ENCODE measurements around the gene CXorf49. TPM values are rescaled to one million over a fixed set of nuclear protein-coding genes. Genes with fewer than 3 reads are reported as not detected.
"Not testable (repeated sequence)": the region's sequence is repeated elsewhere in the genome, so short reads cannot be mapped to it uniquely, and the experiment has no call there.

Gene CXorf49
- total RNA-seq, 1 donor from 2014 or later, result not detected

DNA sequence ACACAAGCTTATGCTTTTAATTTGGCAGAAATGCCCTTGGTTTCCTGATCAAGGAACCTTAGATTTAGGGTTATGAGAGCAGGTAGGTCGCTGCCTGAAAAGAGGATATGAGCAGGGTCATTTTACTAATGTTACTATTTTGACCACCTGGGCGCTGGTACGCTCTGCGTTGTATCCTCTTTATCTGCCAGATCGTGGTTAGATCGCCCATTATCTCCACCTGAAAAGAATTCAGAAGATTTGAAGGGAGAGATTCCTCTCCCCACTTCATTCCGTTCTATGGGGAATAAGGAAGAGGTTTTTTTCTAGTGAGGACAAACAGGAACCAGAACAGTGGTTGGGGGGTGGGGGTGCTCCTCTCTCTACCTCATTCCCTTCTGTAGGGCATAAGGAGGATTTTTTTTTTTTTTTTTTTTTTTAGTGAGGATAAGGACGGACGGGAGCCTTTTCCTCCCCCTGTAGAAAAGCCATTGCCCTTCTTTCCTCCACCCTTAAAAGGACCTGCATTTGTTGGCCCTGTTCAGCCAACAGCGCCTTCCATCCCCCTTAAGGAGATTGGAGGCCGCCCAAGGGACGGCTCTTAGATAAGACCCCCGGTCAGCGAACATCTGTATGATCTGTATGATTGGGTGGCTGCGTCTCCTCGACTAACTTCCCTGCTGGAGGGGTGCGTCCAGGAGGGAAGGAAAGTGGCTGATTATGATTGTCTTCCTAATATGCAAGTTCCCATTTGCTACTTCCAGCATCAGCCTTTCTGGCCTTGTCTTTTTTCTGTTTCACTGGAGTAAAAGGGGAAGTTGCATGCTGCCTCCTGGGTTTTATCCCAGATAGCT, 20.4 kb downstream of the CXorf49 start:
- H3K4me3 ChIP-seq; H3K27ac ChIP-seq; DNase-seq; H3K9me3 ChIP-seq; H3K36me3 ChIP-seq; intact Hi-C loops (cut with DNase I); H3K27me3 ChIP-seq; H3K4me1 ChIP-seq: not testable (repeated sequence)
- ATAC-seq, result peak; percentile 46

- H3K36me3 ChIP-seq; H3K27ac ChIP-seq; DNase-seq; H3K9me3 ChIP-seq; H3K4me3 ChIP-seq; H3K4me1 ChIP-seq; H3K27me3 ChIP-seq; intact Hi-C loops (cut with DNase I): not testable (repeated sequence)
- ATAC-seq, result peak; percentile 86
These were observed 21.2 kb downstream of the CXorf49 start for GRCh38 chrX:71696641-71697465.

DNA sequence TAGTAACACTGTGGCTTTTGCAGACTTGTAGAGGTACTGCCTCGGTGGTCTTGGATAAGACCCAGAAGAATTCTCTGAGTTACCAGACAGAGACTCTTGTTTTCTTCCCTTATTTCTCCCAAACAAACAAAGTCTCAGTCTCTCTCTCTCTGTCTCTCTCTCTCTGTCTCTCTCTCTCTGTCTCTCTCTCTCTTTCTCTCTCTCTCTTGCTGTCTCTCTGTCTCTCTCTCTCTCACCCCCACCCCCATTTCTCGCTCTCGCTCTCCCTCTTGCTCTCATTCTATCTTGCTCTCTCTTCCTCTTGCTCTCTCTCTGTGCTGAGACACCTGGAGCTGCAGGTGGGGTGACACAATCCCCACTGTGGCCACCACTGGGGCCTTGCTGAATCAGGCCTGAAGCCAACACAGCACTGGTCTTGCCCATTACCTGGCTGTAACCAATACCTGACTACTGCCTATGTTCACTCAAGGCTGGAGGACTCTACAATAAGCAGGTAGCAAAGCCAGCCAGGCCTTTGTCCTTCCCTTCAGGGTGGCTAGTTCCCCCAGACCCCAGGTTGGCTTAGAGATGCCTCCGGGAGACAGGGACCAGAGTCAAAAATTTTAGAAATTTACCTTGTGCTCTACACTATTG, 38.4 kb downstream of the CXorf49 start:
- H3K9me3 ChIP-seq, result no peaks in the 10 kb centered on the region
- ATAC-seq (no peak), DNase-seq (no peak)

GRCh38 chrX:71677195-71677594, 40.9 kb downstream of the CXorf49 start:
- H3K4me3 ChIP-seq; ATAC-seq; intact Hi-C loops (cut with DNase I); H3K27ac ChIP-seq; H3K36me3 ChIP-seq; DNase-seq; H3K27me3 ChIP-seq; H3K9me3 ChIP-seq; H3K4me1 ChIP-seq: not testable (repeated sequence)

More for the DNA sequence above, 38.4 kb downstream of the CXorf49 start:
- no peaks in the 10 kb centered on the region for H3K36me3 ChIP-seq
- H3K4me1 ChIP-seq, result no peaks in the 10 kb centered on the region
- TF ChIP-seq, protein P1, sequence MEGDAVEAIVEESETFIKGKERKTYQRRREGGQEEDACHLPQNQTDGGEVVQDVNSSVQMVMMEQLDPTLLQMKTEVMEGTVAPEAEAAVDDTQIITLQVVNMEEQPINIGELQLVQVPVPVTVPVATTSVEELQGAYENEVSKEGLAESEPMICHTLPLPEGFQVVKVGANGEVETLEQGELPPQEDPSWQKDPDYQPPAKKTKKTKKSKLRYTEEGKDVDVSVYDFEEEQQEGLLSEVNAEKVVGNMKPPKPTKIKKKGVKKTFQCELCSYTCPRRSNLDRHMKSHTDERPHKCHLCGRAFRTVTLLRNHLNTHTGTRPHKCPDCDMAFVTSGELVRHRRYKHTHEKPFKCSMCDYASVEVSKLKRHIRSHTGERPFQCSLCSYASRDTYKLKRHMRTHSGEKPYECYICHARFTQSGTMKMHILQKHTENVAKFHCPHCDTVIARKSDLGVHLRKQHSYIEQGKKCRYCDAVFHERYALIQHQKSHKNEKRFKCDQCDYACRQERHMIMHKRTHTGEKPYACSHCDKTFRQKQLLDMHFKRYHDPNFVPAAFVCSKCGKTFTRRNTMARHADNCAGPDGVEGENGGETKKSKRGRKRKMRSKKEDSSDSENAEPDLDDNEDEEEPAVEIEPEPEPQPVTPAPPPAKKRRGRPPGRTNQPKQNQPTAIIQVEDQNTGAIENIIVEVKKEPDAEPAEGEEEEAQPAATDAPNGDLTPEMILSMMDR (IDR thresholded peaks at IDR 0.05), result no peak
- intact Hi-C loops (cut with DNase I), result no loop called here
- no peaks in the 10 kb centered on the region for H3K27me3 ChIP-seq
- no peak overlapping the region for H3K4me3 ChIP-seq
- no peak overlapping the region for H3K27ac ChIP-seq

DNA sequence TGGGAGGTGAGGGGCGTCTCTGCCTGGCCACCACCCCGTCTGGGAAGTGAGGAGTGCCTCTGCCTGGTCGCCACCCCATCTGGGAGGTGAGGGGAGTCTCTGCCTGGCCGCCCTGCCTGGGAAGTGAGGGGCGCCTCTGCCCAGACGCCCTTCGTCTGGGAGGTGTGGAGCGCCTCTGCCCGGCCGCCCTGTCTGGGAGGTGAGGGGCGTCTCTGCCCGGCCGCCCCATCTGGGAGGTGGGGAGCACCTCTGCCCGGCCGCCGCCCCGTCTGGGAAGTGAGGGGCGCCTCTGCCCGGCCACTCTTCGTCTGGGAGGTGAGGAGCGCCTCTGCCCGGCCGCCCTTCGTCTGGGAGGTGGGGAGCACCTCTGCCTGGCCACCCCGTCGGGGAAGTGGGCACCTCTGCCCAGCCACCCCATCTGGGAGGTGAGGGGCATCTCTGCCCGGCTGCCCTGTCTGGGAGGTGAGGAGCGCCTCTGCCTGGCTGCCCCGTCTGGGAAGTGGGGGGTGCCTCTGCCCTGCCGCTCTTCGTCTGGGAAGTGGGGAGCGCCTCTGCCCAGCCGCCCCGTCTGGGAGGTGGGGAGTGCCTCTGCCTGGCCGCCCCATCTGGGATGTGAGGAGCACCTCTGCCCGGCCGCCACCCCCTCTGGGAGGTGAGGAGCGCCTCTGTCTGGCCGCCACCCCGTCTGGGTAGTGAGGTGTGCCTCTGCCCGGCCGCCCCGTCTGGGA, 41.9 kb downstream of the CXorf49 start:
- intact Hi-C loops (cut with DNase I); H3K9me3 ChIP-seq; H3K36me3 ChIP-seq; H3K27me3 ChIP-seq; ATAC-seq; H3K4me3 ChIP-seq; H3K4me1 ChIP-seq; H3K27ac ChIP-seq: not testable (repeated sequence)
- DNase-seq, result peak; percentile 16

GRCh38 chrX:71675636-71676035, 42.4 kb downstream of the CXorf49 start:
- H3K27ac ChIP-seq; H3K4me1 ChIP-seq; ATAC-seq; H3K27me3 ChIP-seq; H3K4me3 ChIP-seq; H3K9me3 ChIP-seq; H3K36me3 ChIP-seq; intact Hi-C loops (cut with DNase I): not testable (repeated sequence)
- DNase-seq, result peak; percentile 12

DNA sequence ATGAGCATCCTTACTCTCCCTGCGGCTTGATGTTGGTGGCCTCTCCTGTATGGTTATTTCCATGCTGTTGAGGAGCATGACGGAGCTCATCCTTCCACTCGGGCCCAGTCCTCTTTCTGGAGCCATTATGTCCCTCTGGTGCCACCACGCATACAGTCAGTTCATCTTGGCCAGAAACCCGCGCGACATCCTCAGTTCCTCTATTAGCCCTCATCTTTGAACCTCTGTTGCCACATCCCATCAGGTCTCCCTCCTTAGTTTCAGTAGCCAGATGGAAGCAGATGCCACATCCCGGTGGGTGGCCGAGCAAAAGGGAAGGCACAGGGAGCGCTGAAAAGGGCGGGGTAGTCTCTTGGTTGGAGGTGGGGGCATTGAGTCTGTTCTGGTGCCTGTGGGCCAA, 46.1 kb downstream of the CXorf49 start:
- H3K27me3 ChIP-seq, result no peaks in the 10 kb centered on the region
- TF ChIP-seq, protein P1 (IDR thresholded peaks at IDR 0.05), result no peak

More for the DNA sequence above, 46.1 kb downstream of the CXorf49 start:
- intact Hi-C loops (cut with DNase I), result no loop called here
- no peak for ATAC-seq
- H3K27ac ChIP-seq, result no peak overlapping the region
- no peaks in the 10 kb centered on the region for H3K9me3 ChIP-seq
- no peaks in the 10 kb centered on the region for H3K4me1 ChIP-seq
- no peaks in the 10 kb centered on the region for H3K36me3 ChIP-seq
- DNase-seq, result no peak
- no peak overlapping the region for H3K4me3 ChIP-seq
